Measurements from ENCODE around the gene CCNQ.

Gene CCNQ

DNA sequence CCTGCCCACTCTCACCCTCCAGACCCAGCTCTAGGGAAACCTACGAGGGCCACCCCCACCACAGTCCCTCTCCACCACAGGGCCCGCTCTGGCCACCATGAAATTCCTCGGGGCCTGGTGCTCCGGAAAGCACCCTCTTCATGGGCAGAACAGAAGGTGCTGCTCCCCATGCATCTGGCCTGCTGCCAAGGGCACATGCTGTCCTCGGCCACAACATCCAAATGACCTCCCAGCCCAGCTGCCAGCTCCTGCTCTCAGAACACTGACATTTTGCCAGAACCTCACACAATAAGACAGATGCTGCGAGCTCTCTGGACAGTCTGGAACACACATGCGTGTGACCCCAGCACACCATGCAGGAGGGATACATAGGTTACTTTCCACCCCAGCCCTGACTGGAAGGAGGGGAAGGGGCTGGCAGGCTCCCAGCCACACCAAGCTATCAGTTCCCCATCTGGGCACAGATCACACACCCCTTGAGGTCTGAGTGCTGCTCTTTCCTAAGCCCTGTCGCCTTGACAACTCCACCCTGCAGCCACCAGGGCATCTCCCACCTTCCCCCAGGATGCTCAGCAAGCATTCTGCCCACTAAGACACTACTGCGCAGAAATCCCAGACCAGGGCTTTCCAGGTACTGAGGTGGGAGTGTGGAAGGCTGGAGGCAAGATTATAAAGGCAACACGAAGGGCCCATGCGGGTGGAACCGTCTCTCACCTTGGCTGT, 5.8 kb downstream of the CCNQ start:
- H3K4me3 ChIP-seq (replicated peaks; ENCODE audit: insufficient read depth, low read length) = no peak overlapping the region
- no peaks in the 10 kb centered on the region for H3K27me3 ChIP-seq (ENCODE audit: insufficient read depth, poor library complexity, severe bottlenecking)
- no peak for DNase-seq (ENCODE audit: low read depth in 1 of 2, low spot score in 1 of 2)
- no peak overlapping the region for H3K27ac ChIP-seq (replicated peaks)
- TF ChIP-seq GABPA (IDR thresholded peaks at IDR 0.05; ENCODE audit: low read depth) (no peak), SPI1 (IDR thresholded peaks at IDR 0.05; ENCODE audit: borderline replicate concordance, low read depth) (no peak), POLR2AphosphoS5 (IDR thresholded peaks at IDR 0.05; ENCODE audit: low read depth) (no peak)
- TF ChIP-seq, protein P1, sequence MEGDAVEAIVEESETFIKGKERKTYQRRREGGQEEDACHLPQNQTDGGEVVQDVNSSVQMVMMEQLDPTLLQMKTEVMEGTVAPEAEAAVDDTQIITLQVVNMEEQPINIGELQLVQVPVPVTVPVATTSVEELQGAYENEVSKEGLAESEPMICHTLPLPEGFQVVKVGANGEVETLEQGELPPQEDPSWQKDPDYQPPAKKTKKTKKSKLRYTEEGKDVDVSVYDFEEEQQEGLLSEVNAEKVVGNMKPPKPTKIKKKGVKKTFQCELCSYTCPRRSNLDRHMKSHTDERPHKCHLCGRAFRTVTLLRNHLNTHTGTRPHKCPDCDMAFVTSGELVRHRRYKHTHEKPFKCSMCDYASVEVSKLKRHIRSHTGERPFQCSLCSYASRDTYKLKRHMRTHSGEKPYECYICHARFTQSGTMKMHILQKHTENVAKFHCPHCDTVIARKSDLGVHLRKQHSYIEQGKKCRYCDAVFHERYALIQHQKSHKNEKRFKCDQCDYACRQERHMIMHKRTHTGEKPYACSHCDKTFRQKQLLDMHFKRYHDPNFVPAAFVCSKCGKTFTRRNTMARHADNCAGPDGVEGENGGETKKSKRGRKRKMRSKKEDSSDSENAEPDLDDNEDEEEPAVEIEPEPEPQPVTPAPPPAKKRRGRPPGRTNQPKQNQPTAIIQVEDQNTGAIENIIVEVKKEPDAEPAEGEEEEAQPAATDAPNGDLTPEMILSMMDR (IDR thresholded peaks at IDR 0.05; ENCODE audit: insufficient read depth, low read length) = no peak
- TF ChIP-seq, protein P2, sequence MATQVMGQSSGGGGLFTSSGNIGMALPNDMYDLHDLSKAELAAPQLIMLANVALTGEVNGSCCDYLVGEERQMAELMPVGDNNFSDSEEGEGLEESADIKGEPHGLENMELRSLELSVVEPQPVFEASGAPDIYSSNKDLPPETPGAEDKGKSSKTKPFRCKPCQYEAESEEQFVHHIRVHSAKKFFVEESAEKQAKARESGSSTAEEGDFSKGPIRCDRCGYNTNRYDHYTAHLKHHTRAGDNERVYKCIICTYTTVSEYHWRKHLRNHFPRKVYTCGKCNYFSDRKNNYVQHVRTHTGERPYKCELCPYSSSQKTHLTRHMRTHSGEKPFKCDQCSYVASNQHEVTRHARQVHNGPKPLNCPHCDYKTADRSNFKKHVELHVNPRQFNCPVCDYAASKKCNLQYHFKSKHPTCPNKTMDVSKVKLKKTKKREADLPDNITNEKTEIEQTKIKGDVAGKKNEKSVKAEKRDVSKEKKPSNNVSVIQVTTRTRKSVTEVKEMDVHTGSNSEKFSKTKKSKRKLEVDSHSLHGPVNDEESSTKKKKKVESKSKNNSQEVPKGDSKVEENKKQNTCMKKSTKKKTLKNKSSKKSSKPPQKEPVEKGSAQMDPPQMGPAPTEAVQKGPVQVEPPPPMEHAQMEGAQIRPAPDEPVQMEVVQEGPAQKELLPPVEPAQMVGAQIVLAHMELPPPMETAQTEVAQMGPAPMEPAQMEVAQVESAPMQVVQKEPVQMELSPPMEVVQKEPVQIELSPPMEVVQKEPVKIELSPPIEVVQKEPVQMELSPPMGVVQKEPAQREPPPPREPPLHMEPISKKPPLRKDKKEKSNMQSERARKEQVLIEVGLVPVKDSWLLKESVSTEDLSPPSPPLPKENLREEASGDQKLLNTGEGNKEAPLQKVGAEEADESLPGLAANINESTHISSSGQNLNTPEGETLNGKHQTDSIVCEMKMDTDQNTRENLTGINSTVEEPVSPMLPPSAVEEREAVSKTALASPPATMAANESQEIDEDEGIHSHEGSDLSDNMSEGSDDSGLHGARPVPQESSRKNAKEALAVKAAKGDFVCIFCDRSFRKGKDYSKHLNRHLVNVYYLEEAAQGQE (IDR thresholded peaks at IDR 0.05; ENCODE audit: insufficient replicate concordance, low read depth) = no peak

DNA sequence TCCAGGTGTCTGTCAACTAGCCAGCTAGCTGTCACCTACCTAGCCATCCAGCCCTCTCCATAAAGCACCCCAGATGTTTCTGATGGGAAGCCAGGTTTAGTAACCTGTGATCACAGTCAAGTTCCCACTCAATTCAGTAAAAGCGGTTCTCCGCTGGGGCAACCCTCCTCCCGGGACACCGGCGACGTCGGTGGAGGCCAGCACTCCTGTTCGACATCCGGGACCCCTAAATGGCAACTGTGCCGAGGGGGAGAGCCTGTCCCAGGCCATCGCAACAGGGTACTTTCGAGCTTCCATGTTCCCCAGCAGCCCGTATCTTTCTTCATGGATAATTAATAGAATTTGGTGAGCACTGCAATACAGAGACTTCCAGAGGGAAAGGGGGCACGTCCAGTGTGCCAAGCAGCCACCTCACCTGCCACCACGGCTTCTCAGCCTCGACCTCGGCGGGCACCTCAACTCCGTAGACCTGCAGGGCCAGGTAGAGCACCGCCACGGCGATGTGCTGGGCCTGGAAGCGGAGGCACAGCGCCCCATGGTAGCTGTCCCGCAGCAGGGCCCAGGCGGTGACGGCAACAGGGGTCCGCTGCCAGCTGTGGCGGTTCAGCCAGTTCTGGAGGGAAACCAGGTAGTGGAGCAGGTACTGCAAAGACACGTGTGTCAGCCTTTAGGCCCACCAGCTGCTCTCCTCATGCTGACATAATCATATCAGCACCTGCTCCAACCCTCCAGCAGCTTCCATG, 6.7 kb downstream of the CCNQ start:
- TF ChIP-seq GABPA (IDR thresholded peaks at IDR 0.05; ENCODE audit: low read depth) = no peak
- TF ChIP-seq, protein P2 (IDR thresholded peaks at IDR 0.05; ENCODE audit: insufficient replicate concordance, low read depth) = no peak
- TF ChIP-seq, protein P1 (IDR thresholded peaks at IDR 0.05; ENCODE audit: insufficient read depth, low read length) = no peak
- TF ChIP-seq POLR2AphosphoS5 (IDR thresholded peaks at IDR 0.05; ENCODE audit: low read depth) = no peak
- no peak for TF ChIP-seq SPI1 (IDR thresholded peaks at IDR 0.05; ENCODE audit: borderline replicate concordance, low read depth)
- Histone ChIP-seq H3K4me3 (replicated peaks; ENCODE audit: insufficient read depth, low read length) (no peak overlapping the region), H3K27me3 (ENCODE audit: insufficient read depth, poor library complexity, severe bottlenecking) (no peaks in the 10 kb centered on the region), H3K27ac (replicated peaks) (no peak overlapping the region)
- no peak for DNase-seq (ENCODE audit: low read depth in 1 of 2, low spot score in 1 of 2)

DNA sequence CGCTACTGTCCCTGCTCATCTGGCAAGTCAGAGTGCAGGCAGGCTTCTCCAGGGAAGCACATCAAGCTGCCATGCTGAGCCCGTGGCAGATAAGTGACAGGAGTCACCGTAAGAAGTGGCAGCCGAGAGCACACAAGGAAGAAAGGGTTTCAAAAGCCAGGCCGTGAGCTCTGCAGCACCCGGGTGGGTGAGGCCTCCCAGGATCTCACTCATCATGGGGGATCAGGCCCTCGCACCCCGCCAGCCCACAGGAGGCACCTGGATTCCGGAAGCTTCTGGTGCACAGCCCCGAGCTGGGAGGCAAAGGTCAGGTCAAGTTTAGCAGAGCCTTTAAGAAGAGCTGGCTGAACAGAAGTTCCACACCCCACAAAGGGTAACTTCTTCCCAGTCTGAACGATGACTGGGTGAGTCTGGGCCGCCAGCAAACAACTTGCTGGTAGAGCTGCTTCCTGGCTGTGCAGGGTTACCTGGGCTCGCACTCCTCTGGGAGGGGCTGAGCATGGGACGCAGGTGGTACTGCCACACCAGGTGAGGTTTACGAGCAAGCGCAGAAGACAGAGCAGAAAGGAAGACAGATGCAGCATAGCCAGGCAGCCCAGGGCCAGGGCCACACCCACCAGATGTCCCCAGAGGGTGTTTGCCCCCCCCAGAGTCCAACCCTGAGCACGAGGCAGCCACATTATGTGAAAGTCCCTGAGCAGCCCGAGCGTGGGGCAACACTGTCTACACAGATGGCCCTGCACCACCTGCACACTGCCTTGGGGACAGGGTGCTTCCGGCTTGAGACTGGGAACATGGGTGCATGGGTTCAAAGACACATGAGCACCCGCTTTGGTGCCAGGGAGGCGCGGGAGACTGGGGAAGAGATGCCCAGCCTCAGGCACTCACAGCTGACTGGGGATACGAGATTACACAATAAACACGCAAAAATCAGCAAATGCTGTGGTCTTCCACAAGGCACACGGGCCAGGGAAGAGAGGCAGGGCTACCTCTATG, 7.7 kb downstream of the CCNQ start:
- TF ChIP-seq SPI1 (IDR thresholded peaks at IDR 0.05; ENCODE audit: borderline replicate concordance, low read depth) (no peak), GABPA (IDR thresholded peaks at IDR 0.05; ENCODE audit: low read depth) (no peak), POLR2AphosphoS5 (IDR thresholded peaks at IDR 0.05; ENCODE audit: low read depth) (no peak)
- TF ChIP-seq, protein P2 (IDR thresholded peaks at IDR 0.05; ENCODE audit: insufficient replicate concordance, low read depth) = no peak
- TF ChIP-seq, protein P1 (IDR thresholded peaks at IDR 0.05; ENCODE audit: insufficient read depth, low read length) = no peak
- no peaks in the 10 kb centered on the region for H3K27me3 ChIP-seq (ENCODE audit: insufficient read depth, poor library complexity, severe bottlenecking)
- no peak for DNase-seq (ENCODE audit: low read depth in 1 of 2, low spot score in 1 of 2)
- no peak overlapping the region for H3K4me3 ChIP-seq (replicated peaks; ENCODE audit: insufficient read depth, low read length)
- no peak overlapping the region for H3K27ac ChIP-seq (replicated peaks)
